AG04450 (cell line): Measurements from ENCODE around the gene FKTN. TPM values are rescaled to one million over a fixed set of nuclear protein-coding genes. Genes with fewer than 3 reads are reported as not detected.

Experiments
- CTCF ChIA-PET: fragments of 300-600, 350-600 bp; formaldehyde crosslinking; extraction: SDS; loops from one replicate; lab custom pipeline; 2022; ENCODE audit warnings: antibody characterized with exemption, inconsistent platforms; lab: Charles Lee
- POLR2A ChIA-PET: fragments of 350-600 bp; formaldehyde crosslinking; extraction: SDS; loops from one replicate; lab custom pipeline; 2021; ENCODE audit warnings: antibody characterized with exemption, inconsistent platforms; lab: Yijun Ruan, JAX
- DNase-seq: peaks from one replicate; pipeline ENCODE4 v3.0.0-alpha.2; 2011; ENCODE audit warnings: low read depth, low spot score
- H3K27ac ChIP-seq: one replicate; pipeline ENCODE4 v1.5.1; 2012; ENCODE audit warnings: low read depth, low read length, control low read depth
- H3K27me3 ChIP-seq: one replicate; pipeline ENCODE4 v1.6.0; 2012; ENCODE audit warnings: low read length; ENCODE audit not compliant: control insufficient read depth, insufficient read depth
- H3K4me3 ChIP-seq: 2 replicates; pipeline ENCODE4 v1.5.1; 2011; ENCODE audit warnings: mild to moderate bottlenecking, low read depth, low read length, control low read depth
- H3K9me3 ChIP-seq: 2 replicates; pipeline ENCODE4 v1.5.1; 2012; ENCODE audit warnings: low read length; ENCODE audit not compliant: control insufficient read depth, insufficient read depth
- CTCF ChIP-seq: IDR thresholded peaks from 2 replicates; pipeline ENCODE4 v1.5.1; 2011; ENCODE audit warnings: low read depth, low read length, control low read depth, inconsistent platforms
- polyA plus RNA-seq: library from polyadenylated mRNA; depleted of rRNA; stranded (reverse); fragments of >200 nt; gene quantifications from 2 replicates; pipeline ENCODE4 v1.2.3, GENCODE V29; 2011

Gene FKTN
- polyA plus RNA-seq, 1 experiment: 24.0 TPM

DNA sequence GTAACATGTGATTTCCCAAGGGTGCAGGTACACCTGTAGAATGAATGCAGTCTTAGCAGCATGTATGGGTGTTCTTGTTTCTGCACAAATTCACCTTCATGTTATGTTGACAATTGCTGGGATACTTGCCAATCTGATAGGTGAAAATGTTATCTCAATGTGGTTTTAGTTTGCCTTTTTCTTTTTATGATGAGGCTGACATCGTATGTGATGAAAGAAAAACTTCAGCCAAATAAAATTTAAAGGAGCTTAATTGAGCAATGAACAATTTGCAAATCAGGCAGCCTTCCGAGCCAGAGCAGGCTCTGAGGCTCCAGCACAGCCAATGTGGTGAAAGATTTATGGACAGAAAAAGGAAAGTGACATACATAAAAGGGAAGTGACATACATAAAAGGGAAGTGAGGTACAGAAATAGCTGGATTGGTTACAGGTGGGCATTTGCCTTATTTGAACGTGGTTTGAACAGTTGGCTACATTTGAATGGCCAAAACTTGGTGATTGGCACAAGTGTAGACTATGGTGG is 114.8 kb downstream of the FKTN start:
- Histone ChIP-seq H3K27ac (no peak overlapping the region), H3K4me3 (no peak overlapping the region), H3K9me3 (no peaks in the 10 kb centered on the region), H3K27me3 (peaks cover 9% of the 10 kb centered on the region)
- POLR2A ChIA-PET: no interaction called here
- CTCF ChIA-PET: no interaction called here
- TF ChIP-seq CTCF: no peak
- no peak for DNase-seq

GRCh38 chr9:105673850-105674387 is 116.0 kb downstream of the FKTN start:
- POLR2A ChIA-PET: no interaction called here
- CTCF ChIA-PET: no interaction called here
- peaks cover 9% of the 10 kb centered on the region for H3K27me3 ChIP-seq
- DNase-seq: no peak
- H3K27ac ChIP-seq: no peak overlapping the region
- H3K9me3 ChIP-seq: no peaks in the 10 kb centered on the region
- no peak for TF ChIP-seq CTCF
- H3K4me3 ChIP-seq: no peak overlapping the region

- no peak for DNase-seq
- CTCF ChIA-PET: interaction anchor here (1.0 kb wide), 1 partner anchor 42 kb away, joined by 3 read pairs; no protein-coding TSS in a partner anchor
- POLR2A ChIA-PET: no interaction called here
- Histone ChIP-seq H3K9me3 (no peaks in the 10 kb centered on the region), H3K4me3 (no peak overlapping the region), H3K27me3 (peaks cover 4% of the 10 kb centered on the region), H3K27ac (no peak overlapping the region)
- no peak for TF ChIP-seq CTCF
Observed at GRCh38 chr9:105676351-105676923, 118.5 kb downstream of the FKTN start.

GRCh38 chr9:105678163-105678562 is 120.2 kb downstream of the FKTN start:
- Histone ChIP-seq H3K27ac (no peak overlapping the region), H3K4me3 (no peak overlapping the region), H3K9me3 (no peaks in the 10 kb centered on the region), H3K27me3 (peaks cover 4% of the 10 kb centered on the region)
- DNase-seq: no peak
- TF ChIP-seq CTCF: no peak
- CTCF ChIA-PET: interaction anchor here (0.9 to 1.6 kb wide), 3 partner anchors 9 to 204 kb away, joined by 3 to 4 read pairs (median 3); no protein-coding TSS in a partner anchor
- POLR2A ChIA-PET: no interaction called here

- no peak overlapping the region for H3K27ac ChIP-seq
- ChIA-PET POLR2A (no interaction called here), CTCF (interaction anchor here (0.9 to 1.6 kb wide), 2 partner anchors 9 to 70 kb away, joined by 3 to 4 read pairs; no protein-coding TSS in a partner anchor)
- no peaks in the 10 kb centered on the region for H3K9me3 ChIP-seq
- no peak overlapping the region for H3K4me3 ChIP-seq
- TF ChIP-seq CTCF: no peak
- H3K27me3 ChIP-seq: peaks cover 4% of the 10 kb centered on the region
- DNase-seq: no peak
Observed at GRCh38 chr9:105678781-105679180, 120.8 kb downstream of the FKTN start.
